ENCODE results near the gene SLC47A2.

DNA sequence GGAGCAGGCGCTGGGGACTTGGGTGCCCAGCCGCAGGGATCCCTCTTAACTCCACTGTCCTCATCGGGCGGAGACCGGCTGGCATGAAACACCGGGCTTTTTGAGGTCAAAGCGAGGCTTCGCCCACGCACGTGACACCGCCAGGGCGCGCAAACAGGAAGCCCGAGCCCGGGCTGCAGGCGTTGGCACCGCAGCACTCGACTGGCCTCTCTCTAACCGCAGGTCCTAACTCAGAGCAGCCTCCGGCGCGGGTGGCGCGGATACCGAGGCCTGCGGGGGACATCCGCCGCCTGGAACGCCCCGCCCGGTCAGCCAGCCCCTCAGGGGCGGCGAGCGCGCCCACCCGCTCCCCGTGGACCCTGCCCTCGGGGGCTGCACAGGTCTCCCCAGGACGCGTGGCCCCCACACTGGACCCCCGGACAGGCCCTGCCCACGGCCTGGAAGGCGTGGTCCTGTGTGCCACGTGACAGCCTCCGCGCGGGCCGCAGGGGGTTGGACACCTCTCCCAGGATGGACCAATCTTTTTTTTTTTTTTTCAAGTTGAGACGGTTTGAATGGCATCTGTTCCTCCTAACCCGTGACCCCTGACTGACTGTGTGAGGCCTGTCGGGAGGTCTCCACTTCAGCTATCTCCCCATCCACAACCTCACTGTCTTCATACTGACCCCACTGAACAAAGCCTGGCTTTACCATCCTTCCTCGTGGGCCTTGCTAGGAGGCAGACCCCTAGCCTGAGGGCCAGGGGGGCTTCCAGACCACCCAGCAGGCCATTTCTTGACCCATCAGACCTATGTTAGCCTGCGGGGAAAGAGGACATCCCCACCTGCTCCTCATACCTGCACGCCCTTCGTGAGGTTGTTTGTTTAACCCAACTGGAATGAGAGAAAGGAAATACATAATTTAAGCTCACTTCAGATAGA lies 8.4 kb upstream of the SLC47A2 start:
- TF ChIP-seq, protein P1, sequence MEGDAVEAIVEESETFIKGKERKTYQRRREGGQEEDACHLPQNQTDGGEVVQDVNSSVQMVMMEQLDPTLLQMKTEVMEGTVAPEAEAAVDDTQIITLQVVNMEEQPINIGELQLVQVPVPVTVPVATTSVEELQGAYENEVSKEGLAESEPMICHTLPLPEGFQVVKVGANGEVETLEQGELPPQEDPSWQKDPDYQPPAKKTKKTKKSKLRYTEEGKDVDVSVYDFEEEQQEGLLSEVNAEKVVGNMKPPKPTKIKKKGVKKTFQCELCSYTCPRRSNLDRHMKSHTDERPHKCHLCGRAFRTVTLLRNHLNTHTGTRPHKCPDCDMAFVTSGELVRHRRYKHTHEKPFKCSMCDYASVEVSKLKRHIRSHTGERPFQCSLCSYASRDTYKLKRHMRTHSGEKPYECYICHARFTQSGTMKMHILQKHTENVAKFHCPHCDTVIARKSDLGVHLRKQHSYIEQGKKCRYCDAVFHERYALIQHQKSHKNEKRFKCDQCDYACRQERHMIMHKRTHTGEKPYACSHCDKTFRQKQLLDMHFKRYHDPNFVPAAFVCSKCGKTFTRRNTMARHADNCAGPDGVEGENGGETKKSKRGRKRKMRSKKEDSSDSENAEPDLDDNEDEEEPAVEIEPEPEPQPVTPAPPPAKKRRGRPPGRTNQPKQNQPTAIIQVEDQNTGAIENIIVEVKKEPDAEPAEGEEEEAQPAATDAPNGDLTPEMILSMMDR (IDR thresholded peaks at IDR 0.05; ENCODE audit: insufficient read depth, low read length) = no peak
- peak; percentile 46; the same call in 1 of the 2 replicates for TF ChIP-seq POLR2AphosphoS5 (IDR thresholded peaks at IDR 0.05; ENCODE audit: low read depth)
- TF ChIP-seq, protein P2, sequence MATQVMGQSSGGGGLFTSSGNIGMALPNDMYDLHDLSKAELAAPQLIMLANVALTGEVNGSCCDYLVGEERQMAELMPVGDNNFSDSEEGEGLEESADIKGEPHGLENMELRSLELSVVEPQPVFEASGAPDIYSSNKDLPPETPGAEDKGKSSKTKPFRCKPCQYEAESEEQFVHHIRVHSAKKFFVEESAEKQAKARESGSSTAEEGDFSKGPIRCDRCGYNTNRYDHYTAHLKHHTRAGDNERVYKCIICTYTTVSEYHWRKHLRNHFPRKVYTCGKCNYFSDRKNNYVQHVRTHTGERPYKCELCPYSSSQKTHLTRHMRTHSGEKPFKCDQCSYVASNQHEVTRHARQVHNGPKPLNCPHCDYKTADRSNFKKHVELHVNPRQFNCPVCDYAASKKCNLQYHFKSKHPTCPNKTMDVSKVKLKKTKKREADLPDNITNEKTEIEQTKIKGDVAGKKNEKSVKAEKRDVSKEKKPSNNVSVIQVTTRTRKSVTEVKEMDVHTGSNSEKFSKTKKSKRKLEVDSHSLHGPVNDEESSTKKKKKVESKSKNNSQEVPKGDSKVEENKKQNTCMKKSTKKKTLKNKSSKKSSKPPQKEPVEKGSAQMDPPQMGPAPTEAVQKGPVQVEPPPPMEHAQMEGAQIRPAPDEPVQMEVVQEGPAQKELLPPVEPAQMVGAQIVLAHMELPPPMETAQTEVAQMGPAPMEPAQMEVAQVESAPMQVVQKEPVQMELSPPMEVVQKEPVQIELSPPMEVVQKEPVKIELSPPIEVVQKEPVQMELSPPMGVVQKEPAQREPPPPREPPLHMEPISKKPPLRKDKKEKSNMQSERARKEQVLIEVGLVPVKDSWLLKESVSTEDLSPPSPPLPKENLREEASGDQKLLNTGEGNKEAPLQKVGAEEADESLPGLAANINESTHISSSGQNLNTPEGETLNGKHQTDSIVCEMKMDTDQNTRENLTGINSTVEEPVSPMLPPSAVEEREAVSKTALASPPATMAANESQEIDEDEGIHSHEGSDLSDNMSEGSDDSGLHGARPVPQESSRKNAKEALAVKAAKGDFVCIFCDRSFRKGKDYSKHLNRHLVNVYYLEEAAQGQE (IDR thresholded peaks at IDR 0.05; ENCODE audit: insufficient replicate concordance, low read depth) = no peak
- TF ChIP-seq SPI1 (IDR thresholded peaks at IDR 0.05; ENCODE audit: borderline replicate concordance, low read depth) = peak; percentile 19; the same call in 1 of the 2 replicates
- no peak for TF ChIP-seq GABPA (IDR thresholded peaks at IDR 0.05; ENCODE audit: low read depth)
